Loucy (cell line): ENCODE measurements around the gene ARHGAP10.

ENCODE experiments used
- H2AFZ ChIP-seq: fragments of 200-600 bp; sonication (generic); 2 replicates; pipeline ENCODE4 v1.6.0; 2016; ENCODE audit warnings: antibody characterized with exemption, mild to moderate bottlenecking, low read length, moderate library complexity
- H3F3A ChIP-seq: fragments of 200-600 bp; 2 replicates; pipeline ENCODE4 v1.6.0; 2016; ENCODE audit warnings: antibody characterized with exemption, low read depth, mild to moderate bottlenecking
- H3K27me3 ChIP-seq: fragments of 200-600 bp; sonication (generic); 2 replicates; pipeline ENCODE4 v1.6.1; 2014; ENCODE audit warnings: low read length, mild to moderate bottlenecking; ENCODE audit not compliant: insufficient read depth, poor library complexity, severe bottlenecking
- H3K36me3 ChIP-seq: fragments of 200-600 bp; sonication (generic); 2 replicates; pipeline ENCODE4 v1.6.1; 2016; ENCODE audit warnings: low read length; ENCODE audit not compliant: insufficient read depth
- H3K4me1 ChIP-seq: fragments of 200-600 bp; sonication (generic); 2 replicates; pipeline ENCODE4 v1.5.1; 2014; ENCODE audit warnings: low read length, mild to moderate bottlenecking; ENCODE audit not compliant: insufficient read depth, poor library complexity, severe bottlenecking
- H3K4me2 ChIP-seq: fragments of 200-600 bp; sonication (generic); 2 replicates; pipeline ENCODE4 v1.6.0; 2014; ENCODE audit warnings: antibody characterized with exemption, low read length, low read depth, mild to moderate bottlenecking; ENCODE audit not compliant: poor library complexity, severe bottlenecking
- H3K4me3 ChIP-seq: fragments of 200-600 bp; sonication (generic); 2 replicates; pipeline ENCODE4 v1.5.1; 2014; ENCODE audit warnings: low read length, mild to moderate bottlenecking, mixed read lengths; ENCODE audit not compliant: poor library complexity, severe bottlenecking
- H3K79me2 ChIP-seq: fragments of 200-600 bp; sonication (generic); 2 replicates; pipeline ENCODE4 v1.6.1; 2014; ENCODE audit warnings: low read length; ENCODE audit not compliant: insufficient read depth
- H3K9ac ChIP-seq: fragments of 200-600 bp; sonication (generic); 2 replicates; pipeline ENCODE4 v1.6.0; 2014; ENCODE audit warnings: mild to moderate bottlenecking, low read depth, low read length, moderate library complexity; ENCODE audit not compliant: poor library complexity, severe bottlenecking
- H3K9me2 ChIP-seq: fragments of 200-600 bp; sonication (generic); replicated peaks from 2 replicates; pipeline ENCODE4 v1.6.1; 2016; ENCODE audit warnings: low read depth, low read length, mixed read lengths
- H3K9me3 ChIP-seq: fragments of 200-600 bp; sonication (generic); 2 replicates; pipeline ENCODE4 v1.6.1; 2014; ENCODE audit warnings: mild to moderate bottlenecking, antibody characterized with exemption, low read length, low read depth; ENCODE audit not compliant: insufficient read depth
- H4K20me1 ChIP-seq: fragments of 200-600 bp; sonication (generic); 2 replicates; pipeline ENCODE4 v1.6.0; 2014; ENCODE audit warnings: antibody characterized with exemption, low read length, mild to moderate bottlenecking; ENCODE audit not compliant: insufficient read depth, poor library complexity, severe bottlenecking
- EZH2phosphoT487 ChIP-seq: fragments of 200-600 bp; IDR thresholded peaks from 2 replicates; pipeline ENCODE4 v1.6.1; 2018; ENCODE audit warnings: antibody characterized with exemption, mild to moderate bottlenecking, moderate library complexity, borderline replicate concordance
- TF ChIP-seq, protein P1 (sequence below): fragments of 200-600 bp; sonication (generic); conservative IDR thresholded peaks from 2 replicates; pipeline ENCODE4 v1.5.1; 2014; ENCODE audit warnings: mild to moderate bottlenecking, antibody characterized with exemption, low read length

ARHGAP10 gene

GRCh38 chr4:148120216-148120615, 388.3 kb downstream of the ARHGAP10 start:
- no peak overlapping the region for H3K9ac ChIP-seq
- no peak overlapping the region for H3K4me3 ChIP-seq
- no peaks in the 10 kb centered on the region for H3K27me3 ChIP-seq
- H3K36me3 ChIP-seq, result no peaks in the 10 kb centered on the region
- H3K9me2 ChIP-seq, result no peaks in the 10 kb centered on the region
- no peak overlapping the region for H3K4me2 ChIP-seq
- TF ChIP-seq, protein P1, sequence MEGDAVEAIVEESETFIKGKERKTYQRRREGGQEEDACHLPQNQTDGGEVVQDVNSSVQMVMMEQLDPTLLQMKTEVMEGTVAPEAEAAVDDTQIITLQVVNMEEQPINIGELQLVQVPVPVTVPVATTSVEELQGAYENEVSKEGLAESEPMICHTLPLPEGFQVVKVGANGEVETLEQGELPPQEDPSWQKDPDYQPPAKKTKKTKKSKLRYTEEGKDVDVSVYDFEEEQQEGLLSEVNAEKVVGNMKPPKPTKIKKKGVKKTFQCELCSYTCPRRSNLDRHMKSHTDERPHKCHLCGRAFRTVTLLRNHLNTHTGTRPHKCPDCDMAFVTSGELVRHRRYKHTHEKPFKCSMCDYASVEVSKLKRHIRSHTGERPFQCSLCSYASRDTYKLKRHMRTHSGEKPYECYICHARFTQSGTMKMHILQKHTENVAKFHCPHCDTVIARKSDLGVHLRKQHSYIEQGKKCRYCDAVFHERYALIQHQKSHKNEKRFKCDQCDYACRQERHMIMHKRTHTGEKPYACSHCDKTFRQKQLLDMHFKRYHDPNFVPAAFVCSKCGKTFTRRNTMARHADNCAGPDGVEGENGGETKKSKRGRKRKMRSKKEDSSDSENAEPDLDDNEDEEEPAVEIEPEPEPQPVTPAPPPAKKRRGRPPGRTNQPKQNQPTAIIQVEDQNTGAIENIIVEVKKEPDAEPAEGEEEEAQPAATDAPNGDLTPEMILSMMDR, result no peak
- no peak for TF ChIP-seq EZH2phosphoT487
- no peaks in the 10 kb centered on the region for H4K20me1 ChIP-seq
- no peak overlapping the region for H2AFZ ChIP-seq
- no peaks in the 10 kb centered on the region for H3F3A ChIP-seq
- H3K79me2 ChIP-seq, result no peaks in the 10 kb centered on the region
- peaks cover 2% of the 10 kb centered on the region; the same call in 1 of the 2 replicates for H3K9me3 ChIP-seq
- no peaks in the 10 kb centered on the region for H3K4me1 ChIP-seq
